NOMO-1 (cell line): ENCODE measurements around the gene ZNF214.

Source experiments
- DNase-seq, 2 experiments: peaks; one replicate each; lab custom pipeline; 2025; ENCODE audit not compliant: unreplicated experiment in 2 of 2; lab: John Stamatoyannopoulos, UW

The ZNF214 gene

GRCh38 chr11:7020183-7020917 lies at the start of gene ZNF214, which contains the start of gene NLRP14:
TSS of gene ZNF214 (minus strand) at chr11:7020346. CDS start at chr11:7002835, 17,511 bp downstream.
TSS of gene NLRP14 (plus strand) at chr11:7020479. CDS start at chr11:7038587, 18,108 bp downstream.
- no peak for DNase-seq

- DNase-seq, result no peak
Measured at GRCh38 chr11:7062534-7062933, 42.4 kb upstream of the ZNF214 start.

- DNase-seq, result no peak
Measured at GRCh38 chr11:7060868-7061267, 40.7 kb upstream of the ZNF214 start.

DNA sequence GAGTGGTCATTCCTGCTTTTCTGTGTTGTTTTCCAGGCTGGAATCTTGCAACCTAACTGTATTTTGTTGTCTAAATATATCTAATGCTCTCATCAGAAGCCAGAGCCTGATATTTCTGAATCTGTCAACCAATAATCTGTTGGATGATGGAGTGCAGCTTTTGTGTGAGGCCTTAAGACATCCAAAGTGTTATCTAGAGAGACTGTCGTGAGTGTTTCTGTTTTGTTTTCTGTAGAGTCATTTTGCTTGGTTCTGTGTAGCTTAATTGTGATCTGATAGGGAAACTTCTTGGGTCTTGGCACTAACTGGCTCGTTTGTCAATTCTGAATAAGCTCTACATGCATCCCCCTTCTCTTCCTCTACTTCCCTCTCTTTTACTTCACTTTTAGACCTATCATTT lies 37.5 kb upstream of the ZNF214 start:
- DNase-seq, result no peak

DNA sequence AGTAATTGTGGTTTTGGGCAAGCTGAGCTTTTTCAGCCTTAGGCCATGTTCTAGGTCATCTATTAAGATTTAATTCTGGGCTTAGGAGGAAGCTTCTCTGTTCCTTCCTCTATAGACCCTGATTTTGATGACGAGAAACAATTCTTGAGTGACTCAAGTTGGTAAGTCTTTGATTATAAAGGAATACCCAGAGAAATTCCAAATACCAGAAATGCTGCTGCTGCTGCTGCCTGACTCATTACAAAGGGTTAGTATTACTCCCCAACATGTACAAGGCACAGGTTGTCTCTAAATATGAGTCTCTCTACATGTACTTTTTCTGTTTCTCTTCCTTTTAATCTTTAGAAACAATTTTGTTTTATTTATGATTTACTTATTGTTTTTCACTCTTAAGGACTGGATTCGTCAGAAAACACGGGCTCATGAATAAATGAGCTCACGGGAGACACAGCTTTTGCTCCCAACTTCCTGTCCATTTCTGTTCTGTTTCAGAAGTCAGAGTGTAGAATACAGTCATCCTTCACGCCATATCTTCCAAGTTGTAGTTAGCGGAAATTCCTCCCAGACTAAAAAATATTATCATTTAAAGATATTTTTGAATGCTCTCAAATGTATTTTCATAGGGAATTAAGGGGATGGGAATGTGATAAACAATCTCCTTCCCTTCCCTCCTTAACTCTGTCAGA lies 36.8 kb upstream of the ZNF214 start:
- DNase-seq, result no peak

DNA sequence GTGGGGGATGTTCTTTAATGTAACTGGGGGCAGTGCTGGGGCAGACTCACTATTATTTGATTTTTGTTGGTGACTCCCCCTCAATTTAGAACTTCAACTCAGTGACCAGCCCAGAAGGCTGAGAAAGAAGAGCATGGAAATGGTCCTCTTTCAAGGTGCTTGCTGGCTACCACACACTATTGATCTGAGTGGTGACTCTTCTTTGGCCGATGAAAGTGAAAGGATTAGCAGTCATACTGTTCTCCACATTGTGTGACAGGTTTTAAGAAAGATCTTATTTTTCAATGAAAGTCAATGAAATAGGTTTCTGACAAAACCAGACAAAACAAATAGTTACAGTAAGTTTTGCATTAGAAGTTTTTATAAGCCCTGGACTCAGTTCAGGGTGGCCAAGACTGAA lies 30.0 kb upstream of the ZNF214 start:
- no peak for DNase-seq

GRCh38 chr11:7046474-7047175 lies 26.5 kb upstream of the ZNF214 start:
- no peak for DNase-seq

DNA sequence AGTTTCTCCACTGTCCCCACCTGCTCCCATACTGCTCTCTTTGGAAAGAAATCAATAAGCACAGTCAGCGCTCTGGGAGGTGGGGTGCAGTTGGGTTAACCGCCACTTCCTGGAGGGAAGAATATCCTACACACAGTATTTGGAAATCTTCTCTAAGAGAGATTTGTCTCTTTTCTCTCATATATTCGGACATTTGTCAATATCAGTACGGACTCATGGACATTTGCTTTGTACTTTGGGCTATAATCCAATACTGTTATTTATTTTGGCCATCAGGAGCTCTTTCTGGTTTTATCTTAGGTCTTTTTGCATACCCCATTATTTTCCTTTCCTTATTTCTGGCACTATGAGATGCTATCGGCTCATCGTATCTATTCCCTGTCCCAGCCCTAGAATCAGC lies 13.9 kb upstream of the ZNF214 start:
- no peak for DNase-seq

GRCh38 chr11:7032692-7033091 lies 12.5 kb upstream of the ZNF214 start:
- no peak for DNase-seq

GRCh38 chr11:7031471-7031871 lies 11.3 kb upstream of the ZNF214 start:
- no peak for DNase-seq

DNA sequence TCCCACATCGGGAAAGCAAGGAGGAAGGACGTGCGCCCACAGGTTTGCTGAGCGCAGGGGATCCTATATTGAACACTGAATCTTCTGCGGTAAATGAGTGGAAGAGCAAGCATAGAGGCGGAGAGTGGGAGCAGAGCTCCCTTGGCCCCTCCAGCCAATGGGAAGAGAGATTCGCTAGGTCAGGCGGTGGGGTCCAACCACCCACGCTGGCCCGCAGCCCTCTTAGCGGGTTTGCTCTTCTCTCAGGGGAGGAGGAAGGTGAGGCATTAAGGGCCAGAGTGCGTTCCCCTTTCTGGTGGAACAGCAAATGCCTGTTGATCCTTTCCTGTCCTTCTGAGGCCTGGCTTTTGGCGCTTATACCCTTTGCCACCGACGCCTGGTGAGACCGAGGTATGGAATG lies 10.7 kb upstream of the ZNF214 start:
- no peak for DNase-seq

DNA sequence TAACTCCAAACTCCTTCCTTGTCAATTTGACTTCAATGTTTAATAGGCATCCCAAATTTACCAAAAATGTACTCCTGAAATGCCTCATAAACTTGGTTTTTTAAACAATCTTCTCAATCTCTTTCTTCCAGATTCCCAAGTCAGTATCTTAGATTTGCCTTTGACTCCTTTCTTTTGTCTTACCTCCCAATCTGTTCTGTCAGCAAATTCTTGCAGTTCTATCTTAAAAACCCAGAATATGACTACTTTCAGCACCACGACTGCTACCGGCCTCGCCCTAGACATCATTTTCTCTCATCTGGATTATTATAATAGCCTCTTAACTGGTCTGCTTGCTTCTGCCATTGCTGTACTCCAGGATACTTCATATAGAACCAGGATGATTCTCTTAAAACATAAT lies 8.0 kb upstream of the ZNF214 start:
- DNase-seq, result no peak

DNA sequence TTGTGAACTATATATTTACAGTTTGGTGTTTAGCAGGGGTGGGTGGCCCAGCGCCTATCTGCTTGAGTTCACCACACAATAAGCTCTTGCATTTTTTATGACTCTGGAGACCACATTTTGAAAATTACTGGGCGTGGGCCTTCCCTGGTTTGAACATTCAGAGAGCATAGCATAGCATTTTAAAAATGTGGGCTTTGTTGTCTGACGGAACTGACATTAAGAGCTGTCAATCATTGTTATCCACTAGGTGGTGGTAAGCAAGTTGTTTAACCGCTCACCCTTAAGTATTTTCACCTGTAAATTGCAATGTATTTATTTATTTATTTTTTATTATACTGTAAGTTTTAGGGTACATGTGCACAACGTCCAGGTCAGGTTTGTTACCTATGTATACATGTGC lies 1.2 kb upstream of the ZNF214 start:
- no peak for DNase-seq

DNA sequence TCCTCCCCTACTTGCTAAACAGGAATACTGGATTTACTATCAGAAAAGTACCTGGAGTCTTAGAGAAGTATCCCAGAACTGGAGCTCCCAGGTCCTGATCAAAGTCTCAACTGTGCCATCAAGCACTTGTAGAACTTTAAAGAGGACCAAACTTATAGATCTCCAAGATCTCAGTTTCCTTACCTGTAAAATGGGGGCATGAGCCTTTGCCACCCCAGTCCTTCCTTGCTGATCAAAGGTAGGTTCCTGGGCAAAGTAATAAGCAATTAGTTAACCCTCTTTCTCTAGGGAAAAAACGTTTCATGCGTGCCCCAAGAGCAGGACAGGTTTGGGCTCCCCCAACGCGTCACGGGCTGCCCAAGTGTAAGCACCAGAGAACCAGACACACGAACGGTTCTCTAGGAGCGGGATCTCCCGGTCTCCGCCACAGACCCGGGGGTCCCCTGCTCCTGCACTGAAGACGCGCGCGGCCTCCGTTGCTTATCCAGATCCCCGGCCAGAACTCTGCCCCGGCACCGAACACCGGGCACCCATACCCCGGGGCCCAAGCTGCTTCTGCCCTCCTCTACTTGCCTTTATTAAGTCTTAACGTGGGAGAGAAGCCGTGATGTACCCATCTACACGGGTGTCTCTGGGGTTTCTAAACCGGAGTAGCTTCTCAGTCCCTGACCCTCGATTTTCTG lies 505 bp downstream of the ZNF214 start:
- DNase-seq, result no peak

- DNase-seq, result no peak
Measured at GRCh38 chr11:7016011-7016410, 4.1 kb downstream of the ZNF214 start.

- DNase-seq, result no peak
Measured at GRCh38 chr11:7014118-7014517, 6.0 kb downstream of the ZNF214 start.

- DNase-seq, result no peak
Measured at GRCh38 chr11:7004482-7004881, 15.7 kb downstream of the ZNF214 start.

DNA sequence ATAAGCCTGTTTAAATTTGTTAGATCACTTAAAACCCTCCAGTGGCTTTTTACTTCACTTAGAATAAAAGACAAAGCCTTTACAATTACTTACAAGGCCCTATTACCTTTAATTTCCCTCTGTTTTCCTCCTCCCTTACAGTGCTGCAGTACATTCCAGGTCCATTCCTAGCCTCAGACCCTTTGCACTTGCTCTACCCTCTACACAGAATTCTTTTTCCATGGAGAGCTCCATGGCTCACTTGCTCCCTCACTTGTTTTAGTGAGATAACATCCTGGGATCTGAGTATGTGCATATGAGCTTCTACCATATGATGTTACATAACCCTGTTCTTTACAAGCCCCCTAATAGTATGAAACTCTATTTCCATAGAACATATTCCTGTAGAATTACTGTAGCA lies 24.4 kb downstream of the ZNF214 start:
- DNase-seq, result no peak

DNA sequence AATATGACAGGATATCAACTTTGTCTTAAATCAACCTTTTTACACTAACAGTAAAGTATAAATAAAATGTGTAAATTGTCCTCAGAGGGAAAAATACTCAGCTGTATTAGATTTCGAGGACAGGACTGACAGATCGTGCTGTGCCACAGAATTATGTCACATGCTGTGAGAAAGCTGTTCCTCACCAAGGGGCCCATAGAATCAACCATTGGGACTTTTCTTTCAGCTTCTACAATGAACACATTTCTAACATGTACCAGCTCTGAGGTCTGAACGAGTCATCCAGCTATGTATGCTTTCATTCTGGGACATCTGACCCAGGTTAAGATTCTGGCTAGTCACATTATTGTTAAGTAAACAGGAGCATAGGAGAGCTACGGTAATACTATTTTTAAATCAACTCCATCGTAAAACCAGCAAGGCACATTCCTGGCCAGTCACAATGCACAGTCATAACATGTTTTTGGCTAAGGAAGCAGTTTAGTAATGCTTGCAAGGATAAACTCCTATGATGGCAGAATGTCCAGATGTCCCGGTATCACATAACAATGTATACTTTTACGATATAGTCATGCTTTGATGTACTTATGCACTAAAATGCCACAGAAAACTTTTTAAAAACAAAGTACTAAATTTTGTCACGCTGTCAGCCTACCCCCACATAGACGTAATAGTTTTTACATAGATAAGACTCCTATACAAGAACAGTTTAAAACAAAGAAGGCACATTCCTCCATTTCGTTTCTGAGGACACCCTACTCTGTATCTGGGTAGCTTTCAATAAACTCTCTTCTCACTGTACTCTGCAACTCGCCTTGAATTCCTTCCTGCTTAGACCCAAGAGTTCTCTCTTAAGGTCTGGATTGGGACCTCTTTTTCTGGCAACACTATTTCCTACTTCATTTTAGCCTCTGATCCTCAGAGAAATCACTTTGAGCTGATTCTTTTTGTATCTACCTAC lies 27.4 kb downstream of the ZNF214 start:
- DNase-seq, result no peak

- no peak for DNase-seq
Measured at GRCh38 chr11:6992026-6992425, 28.1 kb downstream of the ZNF214 start.
